Naive B cell (primary cell): ENCODE results near the gene BAHCC1. TPM values are rescaled to one million over a fixed set of nuclear protein-coding genes. Genes with fewer than 3 reads are reported as not detected.

Experiments
- ATAC-seq, 2 donors: fragments of 150-1000 bp; cut with Tn5 transposase; 2 replicates each; pipeline ENCODE4 v1.10.0; 2021; ENCODE audit warnings: low read depth in 2 of 2, mild to moderate bottlenecking in 2 of 2, moderate library complexity in 2 of 2
- DNase-seq: peaks from one replicate; pipeline ENCODE4 v3.0.0; 2022
- H3K27ac Mint-ChIP-seq, 6 donors: one replicate each; pipeline ENCODE4 v1.8.0; 2020 to 2022; ENCODE audit warnings: mild to moderate bottlenecking in 6 of 6, mixed read lengths in 6 of 6, moderate library complexity in 5 of 6, inconsistent platforms in 2 of 6
- H3K27me3 Mint-ChIP-seq, 3 donors: one replicate each; pipeline ENCODE4 v1.8.0; 2021 to 2022; ENCODE audit warnings: mixed read lengths in 3 of 3, mild to moderate bottlenecking in 1 of 3
- H3K36me3 Mint-ChIP-seq, 2 donors: one replicate each; pipeline ENCODE4 v1.8.0; 2020 to 2022; ENCODE audit warnings: mixed read lengths in 2 of 2, inconsistent platforms in 1 of 2, mild to moderate bottlenecking in 1 of 2
- H3K4me1 Mint-ChIP-seq, 3 donors: one replicate each; pipeline ENCODE4 v1.8.0; 2020 to 2022; ENCODE audit warnings: mixed read lengths in 3 of 3, inconsistent platforms in 1 of 3, mild to moderate bottlenecking in 1 of 3, moderate library complexity in 1 of 3
- H3K4me3 Mint-ChIP-seq, 8 donors: one replicate each; pipeline ENCODE4 v1.8.0; 2020 to 2022; ENCODE audit warnings: mild to moderate bottlenecking in 8 of 8, mixed read lengths in 8 of 8, moderate library complexity in 8 of 8, inconsistent platforms in 2 of 8
- H3K9me3 Mint-ChIP-seq, 7 donors: one replicate each; pipeline ENCODE4 v1.8.0; 2020 to 2022; ENCODE audit warnings: mixed read lengths in 7 of 7, mild to moderate bottlenecking in 5 of 7, inconsistent platforms in 2 of 7, moderate library complexity in 1 of 7
- polyA plus RNA-seq, 6 donors: library from polyadenylated mRNA; unstranded; fragments of 300-500 nt; fragmentation: Illumina TruSeq; gene quantifications; one replicate each; pipeline ENCODE4 v1.2.3, GENCODE V29; 2021; ENCODE audit warnings: low read depth in 6 of 6

Gene BAHCC1
- polyA plus RNA-seq, 6 donors from 2014 or later = 0.07 TPM; not detected in 5

DNA sequence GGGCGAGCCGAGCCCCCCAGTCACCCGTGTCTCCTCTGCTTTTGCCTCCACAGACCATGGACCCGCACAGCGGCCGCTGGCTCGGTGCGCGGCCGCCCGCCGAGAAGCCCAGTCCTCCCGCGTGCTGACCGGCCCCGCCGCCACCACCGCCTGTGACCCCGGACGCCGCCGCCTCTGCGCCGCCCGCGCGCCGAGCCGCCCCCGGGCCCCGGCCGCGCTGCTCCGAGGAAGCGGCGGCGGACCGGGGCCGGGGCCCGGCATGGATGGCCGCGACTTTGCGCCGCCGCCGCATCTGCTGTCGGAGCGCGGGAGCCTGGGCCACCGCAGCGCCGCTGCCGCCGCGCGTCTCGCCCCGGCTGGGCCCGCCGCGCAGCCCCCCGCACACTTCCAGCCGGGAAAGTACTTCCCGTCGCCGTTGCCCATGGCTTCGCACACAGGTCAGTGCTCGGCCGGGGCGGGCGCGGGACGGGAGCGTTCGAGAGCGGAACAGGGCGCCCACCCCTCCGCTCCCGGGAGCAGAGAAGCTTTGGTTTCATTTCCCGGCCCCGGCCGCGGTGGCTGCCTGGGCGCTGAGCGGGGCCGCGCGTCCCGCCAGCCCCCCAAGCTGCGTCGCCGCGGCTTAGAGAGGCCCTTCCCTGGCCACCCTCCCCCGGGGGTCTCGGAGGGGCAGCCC, 4.4 kb downstream of the BAHCC1 start:
- peak overlapping the region in 2 of 6 donors; percentile 12 to 72 for H3K27ac Mint-ChIP-seq
- H3K4me3 Mint-ChIP-seq = peak overlapping the region; percentile 61 to 95 (median 86)
- peaks cover 0 to 2% (median 0%) of the 10 kb centered on the region in 7 donors for H3K9me3 Mint-ChIP-seq
- H3K27me3 Mint-ChIP-seq = peaks cover 35 to 61% (median 45%) of the 10 kb centered on the region in 3 donors
- H3K4me1 Mint-ChIP-seq = peaks cover 27 to 38% (median 28%) of the 10 kb centered on the region in 3 donors
- H3K36me3 Mint-ChIP-seq = peaks cover 0 to 7% of the 10 kb centered on the region in 2 donors
- DNase-seq = peak; percentile 32
- peak; percentile 16 to 22 for ATAC-seq

DNA sequence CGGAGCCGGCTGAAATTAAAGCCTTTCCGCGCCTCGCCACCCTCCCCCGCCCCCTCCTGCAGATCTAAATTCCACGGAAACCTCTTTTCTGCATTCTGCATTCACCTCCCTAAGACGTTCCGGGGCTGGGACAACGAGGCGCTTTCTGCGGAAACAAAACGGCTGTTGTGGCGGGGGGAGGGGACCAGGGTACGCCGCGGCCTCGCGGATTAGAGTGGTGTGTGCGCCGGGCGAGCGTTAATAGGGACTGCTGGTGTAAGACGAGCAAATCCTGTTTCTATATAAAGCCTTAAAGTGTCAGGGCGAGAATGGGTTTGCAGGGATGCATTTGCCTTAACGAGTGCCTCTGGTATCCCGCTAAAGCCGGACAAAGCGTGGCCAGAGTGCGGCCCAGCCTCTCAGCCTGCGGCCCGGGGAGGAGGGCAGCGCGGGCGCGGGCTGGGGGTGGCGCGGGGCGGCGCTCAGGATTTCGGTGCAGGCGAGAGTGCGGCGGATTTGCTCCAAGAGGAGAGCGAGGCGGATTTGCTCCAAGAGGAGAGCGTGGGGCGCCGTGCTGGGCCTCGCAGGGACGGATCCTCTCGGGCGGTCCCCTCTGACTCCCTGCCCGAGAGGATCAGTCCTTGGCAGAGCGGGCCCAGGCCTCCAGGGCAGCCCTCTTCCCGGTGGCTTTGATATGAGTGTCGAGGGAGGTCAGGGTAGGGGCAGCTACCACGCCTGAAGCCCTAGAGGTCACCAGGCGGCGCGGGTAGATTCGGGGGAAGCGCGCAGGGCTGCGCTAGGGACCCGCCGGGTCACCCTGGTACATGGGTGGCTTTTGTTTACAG, 5.1 kb downstream of the BAHCC1 start:
- ATAC-seq (no peak), DNase-seq (no peak)
- peak overlapping the region; percentile 79 to 95 (median 90) for H3K4me3 Mint-ChIP-seq
- peak overlapping the region in 4 of 6 donors; percentile 12 to 93 (median 82) for H3K27ac Mint-ChIP-seq
- peaks cover 28 to 59% (median 45%) of the 10 kb centered on the region in 3 donors for H3K27me3 Mint-ChIP-seq
- peaks cover 0 to 7% of the 10 kb centered on the region in 2 donors for H3K36me3 Mint-ChIP-seq
- peaks cover 0 to 1% (median 0%) of the 10 kb centered on the region in 7 donors for H3K9me3 Mint-ChIP-seq
- H3K4me1 Mint-ChIP-seq = peaks cover 20 to 32% (median 23%) of the 10 kb centered on the region in 3 donors

DNA sequence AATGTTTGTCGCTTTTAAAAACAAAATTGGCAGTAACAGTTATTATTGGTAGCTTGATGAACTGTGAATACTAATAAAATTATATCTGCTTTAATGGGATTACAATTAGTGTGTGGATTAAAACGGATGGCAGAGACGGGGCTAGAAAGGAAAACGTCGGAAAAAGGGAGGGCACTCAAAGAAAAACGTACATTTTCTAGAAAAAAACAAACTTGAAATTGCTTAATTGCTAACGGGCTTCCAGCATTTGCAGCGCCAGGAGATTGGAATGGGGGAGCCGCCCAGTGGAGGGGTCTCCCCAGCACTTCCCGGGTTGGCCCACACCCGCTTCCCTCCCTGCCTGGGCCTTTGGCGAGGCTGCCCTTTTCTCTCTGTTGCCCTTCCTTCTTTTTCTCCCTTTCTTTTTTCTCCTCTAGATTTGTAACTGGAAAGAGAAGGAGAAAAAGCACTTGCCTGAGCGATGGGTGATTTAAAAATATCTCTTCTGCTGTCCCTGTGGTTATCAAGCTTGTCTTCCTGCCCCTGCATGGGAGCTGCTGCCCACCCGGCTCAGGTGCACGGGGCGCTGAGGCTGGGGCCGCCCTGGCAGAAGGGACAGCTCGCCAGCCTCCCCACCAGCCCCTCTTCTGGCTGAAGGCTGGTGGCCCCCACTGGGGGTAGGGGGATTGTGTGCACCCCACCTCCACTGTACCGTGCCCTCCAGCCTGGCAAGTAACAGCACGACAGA, 5.9 kb downstream of the BAHCC1 start:
- Mint-ChIP-seq H3K27ac (peak overlapping the region in 2 of 6 donors; percentile 14 to 93), H3K4me1 (peaks cover 20 to 31% (median 23%) of the 10 kb centered on the region in 3 donors), H3K4me3 (peak overlapping the region in 5 of 8 donors; percentile 32 to 89 (median 72)), H3K36me3 (peaks cover 0 to 7% of the 10 kb centered on the region in 2 donors), H3K27me3 (peaks cover 27 to 65% (median 45%) of the 10 kb centered on the region in 3 donors), H3K9me3 (peaks cover 0 to 1% (median 0%) of the 10 kb centered on the region in 7 donors)
- no peak for ATAC-seq
- no peak for DNase-seq

DNA sequence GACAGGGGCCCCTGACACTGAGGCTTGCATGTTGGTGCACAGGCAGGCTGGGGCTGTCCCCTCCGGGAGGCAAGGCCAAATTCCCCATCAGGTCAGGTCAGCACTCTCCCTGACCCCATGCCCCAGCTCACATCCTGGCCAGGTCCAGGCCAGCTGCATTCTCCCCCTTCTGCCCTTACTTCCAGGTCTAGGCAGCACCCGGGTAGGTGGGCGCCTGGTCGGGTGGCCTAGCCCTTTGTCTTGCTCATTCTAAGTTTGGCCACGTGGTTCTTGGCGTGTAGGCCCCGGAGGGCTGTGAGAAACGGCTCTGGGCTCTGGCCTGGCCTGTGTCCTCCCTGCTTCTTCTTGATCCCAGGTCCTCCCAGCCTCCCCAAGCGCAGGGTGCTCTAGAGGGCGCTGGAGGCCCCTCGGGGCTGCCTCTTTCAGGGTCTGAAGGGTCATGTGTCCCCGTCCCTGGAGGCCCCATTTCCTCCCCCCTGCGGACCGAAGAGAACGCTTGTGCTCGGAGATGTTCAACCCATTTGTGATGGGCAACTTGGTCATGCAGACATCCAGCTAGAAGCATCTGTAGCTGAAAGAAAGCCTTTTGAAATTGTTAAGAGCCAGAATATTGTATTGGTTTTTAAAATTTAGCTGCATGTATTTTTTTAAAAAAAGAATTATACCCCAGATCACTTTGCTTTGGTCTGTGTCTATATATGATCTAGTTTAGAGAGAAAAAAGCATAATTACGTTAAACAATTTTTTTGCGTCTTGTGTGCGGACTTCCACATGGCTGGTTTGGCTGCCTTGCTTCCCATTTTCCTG, 6.7 kb downstream of the BAHCC1 start:
- DNase-seq (no peak), ATAC-seq (peak; percentile 25 to 34)
- H3K4me3 Mint-ChIP-seq = peak overlapping the region in 7 of 8 donors; percentile 4 to 72 (median 62)
- peaks cover 0 to 1% (median 0%) of the 10 kb centered on the region in 7 donors for H3K9me3 Mint-ChIP-seq
- H3K27ac Mint-ChIP-seq = peak overlapping the region in 3 of 6 donors; percentile 38 to 85 (median 47)
- peaks cover 0 to 7% of the 10 kb centered on the region in 2 donors for H3K36me3 Mint-ChIP-seq
- H3K4me1 Mint-ChIP-seq = peaks cover 20 to 31% (median 23%) of the 10 kb centered on the region in 3 donors
- peaks cover 29 to 72% (median 47%) of the 10 kb centered on the region in 3 donors for H3K27me3 Mint-ChIP-seq

DNA sequence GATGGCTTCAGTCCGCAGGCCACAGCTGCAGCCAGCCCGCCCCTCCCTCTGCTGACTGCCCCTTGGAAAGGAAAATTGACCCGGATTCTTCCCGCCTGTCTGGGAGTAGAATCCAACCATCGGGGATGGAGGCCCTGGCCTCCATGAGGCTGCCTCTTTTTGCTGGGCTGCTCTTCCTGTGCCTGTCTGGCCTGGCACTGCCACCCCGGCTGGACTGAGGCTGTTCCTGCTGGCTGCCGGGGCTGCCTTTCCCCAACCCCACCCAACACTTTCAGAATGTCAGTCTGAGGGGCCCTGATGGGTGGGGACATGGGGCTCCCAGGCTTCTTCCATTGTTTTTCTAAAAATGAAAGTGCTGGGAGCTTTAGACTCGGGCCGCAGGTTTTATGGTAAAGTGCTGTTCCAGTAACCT, 7.3 kb downstream of the BAHCC1 start:
- peaks cover 20 to 31% (median 23%) of the 10 kb centered on the region in 3 donors for H3K4me1 Mint-ChIP-seq
- H3K27ac Mint-ChIP-seq = peak overlapping the region in 1 of 6 donors; percentile 85
- peak overlapping the region in 1 of 8 donors; percentile 72 for H3K4me3 Mint-ChIP-seq
- DNase-seq = no peak
- H3K9me3 Mint-ChIP-seq = peaks cover 0 to 1% (median 0%) of the 10 kb centered on the region in 7 donors
- H3K36me3 Mint-ChIP-seq = peaks cover 0 to 7% of the 10 kb centered on the region in 2 donors
- ATAC-seq = no peak
- H3K27me3 Mint-ChIP-seq = peaks cover 32 to 78% (median 53%) of the 10 kb centered on the region in 3 donors

DNA sequence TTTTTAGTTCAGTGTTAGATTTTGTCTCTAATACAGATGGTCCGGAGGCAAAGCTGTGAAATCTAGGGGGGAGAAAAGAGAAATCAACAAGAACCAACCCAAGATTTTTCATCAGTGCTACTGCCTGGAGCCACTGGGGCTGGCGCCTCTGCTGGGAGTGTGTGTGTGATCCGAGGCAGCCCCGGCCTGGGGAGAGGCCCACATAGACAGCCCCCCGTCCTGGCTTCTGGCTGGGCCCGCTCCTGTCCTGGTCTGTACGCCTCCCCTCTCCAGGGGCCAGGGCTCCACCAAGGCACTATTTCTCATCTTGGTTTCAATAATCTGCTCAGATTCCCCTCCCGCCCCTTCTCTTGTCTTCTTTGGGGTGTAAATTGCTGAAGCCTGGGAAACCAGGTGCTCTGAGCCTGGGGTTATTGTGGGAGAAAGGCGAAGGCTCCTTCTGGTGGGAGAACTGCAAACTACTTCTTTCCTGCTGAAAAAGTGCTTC, 7.8 kb downstream of the BAHCC1 start:
- ATAC-seq (no peak), DNase-seq (no peak)
- Mint-ChIP-seq H3K36me3 (peaks cover 0 to 7% of the 10 kb centered on the region in 2 donors), H3K9me3 (peaks cover 0 to 1% (median 0%) of the 10 kb centered on the region in 7 donors), H3K4me1 (peaks cover 15 to 31% (median 22%) of the 10 kb centered on the region in 3 donors), H3K27me3 (peaks cover 28 to 79% (median 58%) of the 10 kb centered on the region in 3 donors), H3K27ac (no peak overlapping the region), H3K4me3 (peak overlapping the region in 1 of 8 donors; percentile 72)

DNA sequence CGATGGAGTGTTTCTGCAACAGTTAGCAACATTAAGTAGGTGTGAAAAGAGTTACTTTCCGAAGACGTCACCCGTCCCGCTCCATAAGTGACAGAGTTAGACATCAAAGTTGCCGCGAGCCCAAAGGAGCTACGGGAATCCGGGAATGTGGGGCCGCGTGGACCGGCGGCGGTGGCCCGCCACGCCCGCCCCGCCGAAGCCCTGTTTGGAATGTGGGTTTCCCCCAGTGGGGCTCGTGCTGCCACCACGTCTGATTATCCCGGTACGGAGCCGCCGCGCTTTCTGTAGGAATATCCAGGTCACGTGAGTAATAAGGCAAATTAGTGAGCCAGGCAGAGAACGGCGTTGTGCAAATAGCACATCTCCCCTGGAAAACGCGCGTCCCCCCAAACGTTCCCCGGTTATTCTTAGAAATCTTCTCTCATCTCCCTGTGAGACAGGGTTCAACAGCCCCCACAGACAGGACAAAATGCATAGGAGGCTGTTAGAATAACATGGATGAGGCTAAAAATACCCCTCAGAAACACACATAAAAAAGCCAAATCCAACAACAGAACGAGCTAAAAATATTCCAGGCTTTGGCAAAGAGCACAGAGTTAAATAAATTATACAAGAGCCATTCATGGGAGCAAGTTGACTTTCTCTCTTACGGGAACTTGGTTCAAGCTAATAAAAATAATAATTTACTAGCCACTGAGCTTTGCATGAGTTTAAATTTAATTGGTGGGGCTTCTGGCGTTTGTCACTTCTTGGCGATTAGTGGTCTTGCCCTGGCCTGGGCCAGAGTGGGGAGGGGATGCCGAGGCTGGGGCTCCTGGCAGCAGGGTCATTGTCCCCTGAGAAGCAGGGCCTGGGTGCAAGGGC, 8.6 kb downstream of the BAHCC1 start:
- DNase-seq = no peak
- Mint-ChIP-seq H3K27me3 (peaks cover 24 to 83% (median 62%) of the 10 kb centered on the region in 3 donors), H3K9me3 (peaks cover 0 to under 1% (median 0%) of the 10 kb centered on the region in 7 donors), H3K4me1 (peaks cover 11 to 26% (median 17%) of the 10 kb centered on the region in 3 donors), H3K4me3 (peak overlapping the region in 2 of 8 donors; percentile 35 to 54), H3K36me3 (peaks cover 0 to 3% of the 10 kb centered on the region in 2 donors), H3K27ac (no peak overlapping the region)
- no peak for ATAC-seq

DNA sequence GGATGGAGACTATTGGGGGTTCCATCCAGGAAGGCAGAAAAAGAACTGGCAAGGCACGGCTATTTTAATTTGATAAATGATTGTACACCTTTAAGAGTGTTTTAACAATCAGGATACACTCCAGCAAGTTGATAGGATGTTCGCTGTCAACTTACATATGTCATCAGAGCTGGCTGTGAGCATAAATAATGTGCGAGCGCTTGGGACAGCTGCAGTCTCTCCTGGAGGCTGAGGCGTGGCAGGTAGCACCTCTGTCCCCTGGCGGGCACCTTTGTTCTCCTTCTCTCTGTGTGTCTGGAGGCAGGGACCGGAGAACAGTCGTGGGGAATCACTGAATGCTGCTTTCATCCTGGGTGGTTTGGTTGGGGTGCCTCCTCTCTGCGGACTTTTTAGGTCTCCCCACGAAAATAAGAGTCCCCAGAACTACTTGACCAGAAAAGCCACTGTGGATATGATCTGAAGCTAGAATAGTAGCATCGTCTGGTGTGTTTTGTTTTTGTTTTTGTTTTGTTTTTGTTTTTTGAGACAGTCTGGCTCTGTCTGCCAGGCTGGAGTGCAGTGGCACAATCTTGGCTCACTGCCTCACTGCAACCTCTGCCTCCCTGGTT, 9.4 kb downstream of the BAHCC1 start:
- ATAC-seq (no peak), DNase-seq (no peak)
- Mint-ChIP-seq H3K36me3 (no peaks in the 10 kb centered on the region), H3K4me3 (peak overlapping the region in 1 of 8 donors; percentile 35), H3K4me1 (peaks cover 10 to 32% (median 15%) of the 10 kb centered on the region in 3 donors), H3K9me3 (no peaks in the 10 kb centered on the region), H3K27me3 (peaks cover 22 to 88% (median 65%) of the 10 kb centered on the region in 3 donors), H3K27ac (peak overlapping the region in 2 of 6 donors; percentile 11 to 61)

DNA sequence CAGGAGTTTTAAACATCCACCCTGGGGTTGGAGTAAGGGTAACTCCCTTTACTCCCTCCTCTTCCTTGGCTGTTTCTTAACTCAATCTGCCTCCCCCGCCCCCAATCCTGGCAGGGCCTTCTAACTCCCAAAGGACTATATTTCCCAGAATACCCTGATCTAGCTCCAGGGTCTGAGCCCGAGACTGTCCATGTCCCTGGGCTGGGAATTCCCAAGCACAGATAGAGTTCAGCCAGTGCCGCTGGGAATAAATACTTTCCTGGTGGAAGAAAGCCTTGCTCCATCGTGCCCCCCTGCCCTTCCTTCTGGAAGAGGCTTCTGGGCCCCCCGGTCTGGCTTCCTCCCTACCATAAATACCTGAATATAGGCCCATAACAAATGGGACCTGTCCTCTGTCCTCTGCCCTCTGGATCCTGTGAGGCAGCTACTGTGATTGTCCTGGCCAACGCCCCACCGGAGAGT, 10.2 kb downstream of the BAHCC1 start:
- Mint-ChIP-seq H3K36me3 (no peaks in the 10 kb centered on the region), H3K4me1 (peaks cover 6 to 27% (median 11%) of the 10 kb centered on the region in 3 donors), H3K27ac (no peak overlapping the region), H3K9me3 (no peaks in the 10 kb centered on the region), H3K27me3 (peaks cover 22 to 84% (median 60%) of the 10 kb centered on the region in 3 donors), H3K4me3 (no peak overlapping the region)
- DNase-seq (no peak), ATAC-seq (no peak)

DNA sequence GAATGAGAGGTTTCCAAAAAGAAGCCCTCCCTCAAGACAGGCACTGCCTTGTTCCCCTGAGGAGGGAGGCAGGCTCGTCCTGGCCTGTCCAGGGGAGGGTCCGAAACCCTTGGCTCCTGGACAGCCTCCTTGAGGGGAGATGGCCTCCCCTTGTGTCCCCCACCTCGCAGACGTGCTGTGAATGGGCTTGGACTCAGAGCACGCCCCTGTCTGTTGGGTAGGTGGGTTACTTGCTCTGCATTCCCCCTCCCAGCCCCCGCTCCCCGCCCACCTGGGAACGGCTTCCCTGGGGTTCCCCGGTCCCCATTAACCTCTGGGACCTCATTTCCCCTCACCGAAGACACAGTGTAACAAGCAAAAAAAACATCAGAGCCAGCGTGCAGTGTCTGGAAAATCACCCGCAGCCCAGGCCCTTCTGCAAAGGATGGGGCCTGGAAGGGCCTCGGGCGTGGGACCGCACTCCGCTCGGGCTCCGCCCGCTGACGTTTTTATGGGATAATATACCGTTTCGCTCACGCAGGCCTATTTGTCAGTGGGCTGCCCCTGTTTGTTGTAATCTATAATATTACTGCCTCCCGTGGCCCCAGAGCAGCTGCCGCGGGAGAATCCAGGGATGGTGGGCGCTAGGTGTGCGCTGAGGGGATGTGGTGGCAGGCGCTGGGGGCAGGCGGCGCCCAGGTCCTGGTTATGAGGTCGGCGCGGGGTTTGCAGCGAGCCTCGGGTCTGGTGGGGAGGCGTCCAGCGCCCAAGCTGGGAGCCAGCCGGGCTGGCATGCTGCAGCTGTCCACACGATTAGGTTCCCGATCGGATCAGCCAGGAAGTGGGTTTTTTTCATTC, 11.1 kb downstream of the BAHCC1 start:
- no peak for ATAC-seq
- H3K27ac Mint-ChIP-seq = peak overlapping the region in 1 of 6 donors; percentile 42
- no peaks in the 10 kb centered on the region for H3K9me3 Mint-ChIP-seq
- peaks cover 22 to 76% (median 51%) of the 10 kb centered on the region in 3 donors for H3K27me3 Mint-ChIP-seq
- H3K4me1 Mint-ChIP-seq = peaks cover 6 to 20% (median 7%) of the 10 kb centered on the region in 3 donors
- H3K36me3 Mint-ChIP-seq = no peaks in the 10 kb centered on the region
- H3K4me3 Mint-ChIP-seq = no peak overlapping the region
- DNase-seq = no peak
